Measurements from ENCODE around the gene BBOF1.

DNA sequence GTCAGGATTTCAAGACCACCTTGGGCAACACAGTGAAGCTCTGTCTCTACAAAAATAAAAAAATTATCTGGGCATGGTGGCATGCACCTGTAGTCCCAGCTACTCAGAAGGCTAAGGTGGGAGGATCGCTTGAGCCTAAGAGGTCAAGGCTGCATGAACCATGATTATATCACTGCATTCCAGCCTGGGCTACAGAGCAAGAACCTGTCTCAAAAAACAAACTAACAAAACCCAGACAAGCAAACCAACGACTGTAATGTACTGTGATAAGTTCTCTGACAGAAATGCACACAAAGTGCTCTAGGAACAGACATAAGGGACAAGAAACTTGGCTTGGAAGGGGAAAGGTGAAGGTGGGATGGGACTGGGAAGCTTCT is 22.4 kb upstream of the BBOF1 start:
- TF ChIP-seq CTCF (IDR thresholded peaks at IDR 0.05) (no peak), POLR2AphosphoS5 (IDR thresholded peaks at IDR 0.05) (no peak), POLR2A (IDR thresholded peaks at IDR 0.05) (no peak), EP300 (IDR thresholded peaks at IDR 0.05) (no peak)

All from upper lobe of left lung (tissue), 4 donors.